Keratinocyte (primary cell): Measurements from ENCODE around the gene MAP3K2.

Source experiments
- EZH2 ChIP-seq: IDR thresholded peaks from one replicate; pipeline ENCODE4 v1.6.1; 2012; ENCODE audit warnings: inconsistent platforms, mild to moderate bottlenecking, low read length, moderate library complexity
- TF ChIP-seq, protein P1 (sequence below), 3 experiments: IDR thresholded peaks in 1 of 3; conservative IDR thresholded peaks in 1 of 3; optimal IDR thresholded peaks in 1 of 3; 2 replicates in 2 of 3; 3 replicates in 1 of 3; pipeline versions ENCODE3 to v1.5.1; 2011; ENCODE audit warnings: low read length in 3 of 3, mild to moderate bottlenecking in 3 of 3, moderate library complexity in 2 of 3, control low read depth in 1 of 3, inconsistent platforms in 1 of 3; ENCODE audit not compliant: insufficient read depth in 2 of 3; ENCODE audit errors: extremely low read depth in 1 of 3

- TF ChIP-seq, protein P1, sequence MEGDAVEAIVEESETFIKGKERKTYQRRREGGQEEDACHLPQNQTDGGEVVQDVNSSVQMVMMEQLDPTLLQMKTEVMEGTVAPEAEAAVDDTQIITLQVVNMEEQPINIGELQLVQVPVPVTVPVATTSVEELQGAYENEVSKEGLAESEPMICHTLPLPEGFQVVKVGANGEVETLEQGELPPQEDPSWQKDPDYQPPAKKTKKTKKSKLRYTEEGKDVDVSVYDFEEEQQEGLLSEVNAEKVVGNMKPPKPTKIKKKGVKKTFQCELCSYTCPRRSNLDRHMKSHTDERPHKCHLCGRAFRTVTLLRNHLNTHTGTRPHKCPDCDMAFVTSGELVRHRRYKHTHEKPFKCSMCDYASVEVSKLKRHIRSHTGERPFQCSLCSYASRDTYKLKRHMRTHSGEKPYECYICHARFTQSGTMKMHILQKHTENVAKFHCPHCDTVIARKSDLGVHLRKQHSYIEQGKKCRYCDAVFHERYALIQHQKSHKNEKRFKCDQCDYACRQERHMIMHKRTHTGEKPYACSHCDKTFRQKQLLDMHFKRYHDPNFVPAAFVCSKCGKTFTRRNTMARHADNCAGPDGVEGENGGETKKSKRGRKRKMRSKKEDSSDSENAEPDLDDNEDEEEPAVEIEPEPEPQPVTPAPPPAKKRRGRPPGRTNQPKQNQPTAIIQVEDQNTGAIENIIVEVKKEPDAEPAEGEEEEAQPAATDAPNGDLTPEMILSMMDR (optimal IDR thresholded peaks at IDR 0.05 in 1 of 3, IDR thresholded peaks at IDR 0.05 in 1 of 3, conservative IDR thresholded peaks at IDR 0.05 in 1 of 3; ENCODE audit: extremely low read depth in 1 of 3, insufficient read depth in 2 of 3, low read length in 3 of 3): no peak
- TF ChIP-seq EZH2: no peak
These were observed 93.8 kb downstream of the MAP3K2 start, which contains the start of gene ERCC3 for GRCh38 chr2:127293748-127294562.
